Aorta (tissue), 5 donors: ENCODE results near the gene RGS2. TPM values are rescaled to one million over a fixed set of nuclear protein-coding genes. Genes with fewer than 3 reads are reported as not detected.

ENCODE experiments used
- ATAC-seq: fragments of 200-7000 bp; cut with Tn5 transposase; one replicate; pipeline ENCODE4 v1.9.1; 2022; ENCODE audit warnings: moderate library complexity; ENCODE audit not compliant: low FRiP score
- DNase-seq, 2 donors: peaks; one replicate each; pipeline ENCODE4 v3.0.0-alpha.2; 2020
- H3K27ac ChIP-seq, 2 donors: one replicate each; pipeline ENCODE4 v1.5.1; 2013; ENCODE audit warnings: low read length in 2 of 2, mild to moderate bottlenecking in 2 of 2, moderate library complexity in 2 of 2, control low read depth in 1 of 2, inconsistent platforms in 1 of 2, low read depth in 1 of 2
- H3K27me3 ChIP-seq, 2 donors: one replicate each; pipeline ENCODE4 v1.6.1; 2013; ENCODE audit warnings: control low read depth in 1 of 2, low read length in 1 of 2, mild to moderate bottlenecking in 1 of 2, moderate library complexity in 1 of 2; ENCODE audit not compliant: insufficient read depth in 2 of 2, control insufficient read depth in 1 of 2
- H3K36me3 ChIP-seq, 2 donors: one replicate each; pipeline ENCODE4 v1.6.1; 2013; ENCODE audit warnings: control low read depth in 1 of 2, low read length in 1 of 2, mild to moderate bottlenecking in 1 of 2; ENCODE audit not compliant: insufficient read depth in 2 of 2, control insufficient read depth in 1 of 2
- H3K4me1 ChIP-seq, 2 donors: one replicate each; pipeline ENCODE4 v1.6.1; 2013; ENCODE audit warnings: low read length in 2 of 2, control low read depth in 1 of 2, mild to moderate bottlenecking in 1 of 2, moderate library complexity in 1 of 2; ENCODE audit not compliant: insufficient read depth in 2 of 2, control insufficient read depth in 1 of 2
- H3K4me3 ChIP-seq, 2 donors: one replicate each; pipeline ENCODE4 v1.5.1; 2013; ENCODE audit warnings: low read length in 2 of 2, control low read depth in 1 of 2, mild to moderate bottlenecking in 1 of 2
- H3K9me3 ChIP-seq: one replicate; pipeline ENCODE4 v1.6.1; 2013; ENCODE audit warnings: mild to moderate bottlenecking, low read length; ENCODE audit not compliant: control insufficient read depth
- WGBS, 2 donors: extraction: QIAGEN DNeasy Blood & Tissue Kit; methylation state at CpG; one replicate each; pipeline ENCODE4 v1.1.7; 2013; 5-methylcytosine and 5-hydroxymethylcytosine counted together
- intact Hi-C, 2 donors: fragments of 100-400 bp; cut with DNase I; formaldehyde crosslinking; loops; one replicate each; pipeline versions ENCODE4 v1.14.2 to v1.15.0; 2022
- polyA plus RNA-seq, 2 donors: library from polyadenylated mRNA; stranded (reverse); fragments of 200-250 nt; gene quantifications; one replicate each; pipeline ENCODE4 v1.2.3, GENCODE V29; 2013
- total RNA-seq, 2 donors: library from RNA; stranded (reverse); fragmentation: NEBNext Ultra II Directional; extraction: Animal tissue kit (Norgen Biotek cat#: 25700); gene quantifications; one replicate each; pipeline ENCODE4 v1.2.1, GENCODE V29; 2021
- donor health status: healthy with polysubstance abuse.
- donor health status: Bipolar disorder and iron deficiency.
- donor health status: DM: no; HTN: no; CAD: no.
- donor health status: DM: no; HTN: no; CAD: no.
- donor health status: DM: yes; HTN: yes; CAD: no.

Gene RGS2
- total and polyA plus RNA-seq, 4 donors, result 56.6 to 137 (median 82.7) TPM

GRCh38 chr1:192849442-192849841, 40.6 kb downstream of the RGS2 start:
- Histone ChIP-seq H3K36me3 (no peaks in the 10 kb centered on the region), H3K27me3 (no peaks in the 10 kb centered on the region), H3K4me3 (no peak overlapping the region), H3K9me3 (no peaks in the 10 kb centered on the region), H3K27ac (no peak overlapping the region), H3K4me1 (no peaks in the 10 kb centered on the region)
- no peak for ATAC-seq
- no peak for DNase-seq
- 64 to 65% methylated on average over 3 of the region's 3 CpGs for WGBS, 2 donors
- intact Hi-C loops, result no loop called here

- 0 to 95% methylated on average over 1 of the region's 1 CpG for WGBS, 2 donors
- Histone ChIP-seq H3K27ac (no peak overlapping the region), H3K9me3 (no peaks in the 10 kb centered on the region), H3K36me3 (no peaks in the 10 kb centered on the region), H3K27me3 (no peaks in the 10 kb centered on the region), H3K4me1 (no peaks in the 10 kb centered on the region), H3K4me3 (no peak overlapping the region)
- ATAC-seq, result no peak
- no peak for DNase-seq
- intact Hi-C loops, result no loop called here
Observed at GRCh38 chr1:192852001-192852947, 43.4 kb downstream of the RGS2 start.

GRCh38 chr1:192858456-192858855, 49.6 kb downstream of the RGS2 start:
- no peaks in the 10 kb centered on the region for H3K9me3 ChIP-seq
- intact Hi-C loops, result no loop called here
- H3K4me3 ChIP-seq, result no peak overlapping the region
- no peak for ATAC-seq
- no peaks in the 10 kb centered on the region for H3K27me3 ChIP-seq
- H3K4me1 ChIP-seq, result no peaks in the 10 kb centered on the region
- WGBS, 2 donors, result 67 to 88% methylated on average over 1 of the region's 1 CpG
- H3K36me3 ChIP-seq, result no peaks in the 10 kb centered on the region
- H3K27ac ChIP-seq, result no peak overlapping the region
- DNase-seq, result no peak

GRCh38 chr1:192859808-192860207, 51.0 kb downstream of the RGS2 start:
- Histone ChIP-seq H3K9me3 (no peaks in the 10 kb centered on the region), H3K4me3 (no peak overlapping the region), H3K27ac (no peak overlapping the region), H3K27me3 (no peaks in the 10 kb centered on the region), H3K36me3 (no peaks in the 10 kb centered on the region), H3K4me1 (no peaks in the 10 kb centered on the region)
- DNase-seq (no peak), ATAC-seq (no peak)
- intact Hi-C loops, result no loop called here

GRCh38 chr1:192860478-192861185, 51.8 kb downstream of the RGS2 start:
- H3K36me3 ChIP-seq, result no peaks in the 10 kb centered on the region
- H3K4me3 ChIP-seq, result no peak overlapping the region
- H3K27me3 ChIP-seq, result no peaks in the 10 kb centered on the region
- ATAC-seq, result no peak
- DNase-seq, result no peak
- WGBS, 2 donors, result 78 to 97% methylated on average over 5 of the region's 5 CpGs
- H3K27ac ChIP-seq, result no peak overlapping the region
- intact Hi-C loops, result no loop called here
- H3K4me1 ChIP-seq, result no peaks in the 10 kb centered on the region
- no peaks in the 10 kb centered on the region for H3K9me3 ChIP-seq

GRCh38 chr1:192861860-192862259, 53.0 kb downstream of the RGS2 start:
- no peak for DNase-seq
- intact Hi-C loops, result no loop called here
- Histone ChIP-seq H3K36me3 (no peaks in the 10 kb centered on the region), H3K27ac (no peak overlapping the region), H3K27me3 (no peaks in the 10 kb centered on the region), H3K4me3 (no peak overlapping the region), H3K9me3 (no peaks in the 10 kb centered on the region), H3K4me1 (no peaks in the 10 kb centered on the region)
- 63 to 68% methylated on average over 4 of the region's 4 CpGs for WGBS, 2 donors
- ATAC-seq, result no peak

Other genes with a start within 250 kb of the RGS2 start
- gene RGS1, start 233.3 kb upstream of the RGS2 start, total RNA-seq, result 10 to 100 TPM; 26.8 to 43.4 TPM
- gene RGS1, start 233.3 kb upstream of the RGS2 start, polyA plus RNA-seq, result 10 to 100 TPM in 1 of 2 donors, 1 to 10 TPM in 1; 4.1 to 23.3 TPM
- gene RGS13, start 172.9 kb upstream of the RGS2 start, total RNA-seq, result 1 to 10 TPM in 1 of 2 donors, under 1 TPM in 1; 0.71 to 1.5 TPM
- gene RGS13, start 172.9 kb upstream of the RGS2 start, polyA plus RNA-seq, result 1 to 10 TPM in 1 of 2 donors, under 1 TPM in 1; 0.64 to 2.9 TPM